Measurements from ENCODE around the gene NFATC2IP. TPM values are rescaled to one million over a fixed set of nuclear protein-coding genes. Genes with fewer than 3 reads are reported as not detected.

NFATC2IP gene
- total RNA-seq, 4 donors from 2014 or later, result 26.4 to 65.3 (median 35.1) TPM

DNA sequence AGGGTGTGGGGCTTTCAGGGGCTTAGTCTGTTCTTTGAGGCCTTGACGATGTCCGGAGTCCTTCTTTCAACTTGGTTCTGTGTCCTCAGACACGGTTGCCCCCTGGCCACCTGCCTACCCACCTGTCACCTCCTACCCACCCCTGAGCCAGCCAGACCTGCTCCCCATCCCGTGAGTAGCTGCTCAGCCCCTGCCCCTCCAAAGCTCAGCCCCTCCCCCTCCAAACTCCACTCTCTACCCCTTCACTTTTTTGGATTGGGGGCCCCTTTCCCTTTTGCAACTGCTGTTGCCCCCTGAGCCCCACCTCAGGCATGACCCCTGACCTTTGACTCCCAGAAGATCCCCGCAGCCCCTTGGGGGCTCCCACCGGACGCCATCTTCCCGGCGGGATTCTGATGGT lies 35.3 kb downstream of the NFATC2IP start:
- H3K27me3 ChIP-seq, result no peaks in the 10 kb centered on the region
- no peak for TF ChIP-seq POLR2A (IDR thresholded peaks at IDR 0.05)
- no peaks in the 10 kb centered on the region for H3K9me3 ChIP-seq
- H3K36me3 ChIP-seq, result peaks cover 86% of the 10 kb centered on the region
- no peak overlapping the region for H3K27ac ChIP-seq
- no peaks in the 10 kb centered on the region for H3K4me1 ChIP-seq
- no peak for DNase-seq (ENCODE audit: low spot score in 2 of 2)
- 81% methylated on average over 9 of the region's 9 CpGs for WGBS
- H3K4me3 ChIP-seq, result peak overlapping the region; percentile 31

DNA sequence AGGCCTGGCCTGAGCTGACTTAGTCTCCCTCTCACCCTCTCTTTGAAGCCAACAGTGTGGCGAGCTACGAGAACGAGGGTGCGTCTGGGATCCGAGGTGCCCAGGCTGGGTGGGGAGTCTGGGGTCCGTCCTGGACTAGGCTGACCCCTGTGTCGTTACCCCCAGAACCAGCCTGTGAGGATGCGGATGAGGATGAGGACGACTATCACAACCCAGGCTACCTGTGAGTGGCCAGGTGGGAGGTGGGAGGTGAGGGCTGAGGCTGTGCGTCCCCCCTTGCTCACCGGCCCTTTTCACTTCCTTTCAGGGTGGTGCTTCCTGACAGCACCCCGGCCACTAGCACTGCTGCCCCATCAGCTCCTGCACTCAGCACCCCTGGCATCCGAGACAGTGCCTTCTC lies 35.8 kb downstream of the NFATC2IP start:
- Histone ChIP-seq H3K9me3 (no peaks in the 10 kb centered on the region), H3K4me1 (no peaks in the 10 kb centered on the region), H3K27ac (no peak overlapping the region), H3K36me3 (peaks cover 81% of the 10 kb centered on the region), H3K27me3 (no peaks in the 10 kb centered on the region), H3K4me3 (peak overlapping the region; percentile 31)
- no peak for DNase-seq (ENCODE audit: low spot score in 2 of 2)
- 93% methylated on average over 13 of the region's 13 CpGs for WGBS
- TF ChIP-seq POLR2A (IDR thresholded peaks at IDR 0.05), result no peak
- TF ChIP-seq, protein P1, sequence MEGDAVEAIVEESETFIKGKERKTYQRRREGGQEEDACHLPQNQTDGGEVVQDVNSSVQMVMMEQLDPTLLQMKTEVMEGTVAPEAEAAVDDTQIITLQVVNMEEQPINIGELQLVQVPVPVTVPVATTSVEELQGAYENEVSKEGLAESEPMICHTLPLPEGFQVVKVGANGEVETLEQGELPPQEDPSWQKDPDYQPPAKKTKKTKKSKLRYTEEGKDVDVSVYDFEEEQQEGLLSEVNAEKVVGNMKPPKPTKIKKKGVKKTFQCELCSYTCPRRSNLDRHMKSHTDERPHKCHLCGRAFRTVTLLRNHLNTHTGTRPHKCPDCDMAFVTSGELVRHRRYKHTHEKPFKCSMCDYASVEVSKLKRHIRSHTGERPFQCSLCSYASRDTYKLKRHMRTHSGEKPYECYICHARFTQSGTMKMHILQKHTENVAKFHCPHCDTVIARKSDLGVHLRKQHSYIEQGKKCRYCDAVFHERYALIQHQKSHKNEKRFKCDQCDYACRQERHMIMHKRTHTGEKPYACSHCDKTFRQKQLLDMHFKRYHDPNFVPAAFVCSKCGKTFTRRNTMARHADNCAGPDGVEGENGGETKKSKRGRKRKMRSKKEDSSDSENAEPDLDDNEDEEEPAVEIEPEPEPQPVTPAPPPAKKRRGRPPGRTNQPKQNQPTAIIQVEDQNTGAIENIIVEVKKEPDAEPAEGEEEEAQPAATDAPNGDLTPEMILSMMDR (IDR thresholded peaks at IDR 0.05), result no peak
- TF ChIP-seq POLR2AphosphoS5 (IDR thresholded peaks at IDR 0.05), result no peak
- TF ChIP-seq EP300 (IDR thresholded peaks at IDR 0.05), result no peak

DNA sequence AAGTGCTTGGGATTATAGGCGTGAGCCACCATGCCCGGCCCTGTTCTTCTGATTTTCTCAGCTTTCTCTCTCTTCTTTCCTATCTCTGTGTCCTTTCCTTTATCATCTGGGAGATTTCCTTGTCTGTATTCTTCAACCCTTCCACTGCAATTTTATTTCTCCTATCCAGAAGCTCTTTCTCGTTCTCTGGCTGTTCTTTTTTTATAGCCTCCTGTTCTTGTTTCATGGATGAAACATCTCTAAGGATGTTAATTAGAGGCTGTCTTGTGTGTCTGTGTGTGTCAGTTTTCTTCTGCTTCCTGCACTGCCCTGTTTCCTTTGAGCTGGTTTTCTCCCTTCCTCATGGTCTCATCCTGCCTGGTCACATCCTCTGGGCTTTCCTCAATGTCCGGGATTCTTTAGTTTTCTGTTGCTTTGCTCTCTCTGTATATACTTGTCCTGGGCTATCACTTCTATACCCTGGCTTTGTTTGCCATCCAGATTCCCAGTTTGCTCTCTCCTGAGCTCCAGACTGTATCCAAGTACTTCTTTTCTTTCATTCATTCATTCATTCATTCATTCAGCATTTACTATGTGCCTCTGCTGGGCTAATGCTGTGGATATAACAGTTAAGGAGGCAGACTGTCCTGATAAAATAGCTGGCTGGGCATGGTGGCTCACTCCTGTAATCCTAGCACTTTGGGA lies 36.6 kb downstream of the NFATC2IP start:
- DNase-seq (ENCODE audit: low spot score in 2 of 2), result no peak
- H3K36me3 ChIP-seq, result peaks cover 73% of the 10 kb centered on the region
- 95% methylated on average over 4 of the region's 4 CpGs for WGBS
- H3K27ac ChIP-seq, result no peak overlapping the region
- no peaks in the 10 kb centered on the region for H3K27me3 ChIP-seq
- H3K9me3 ChIP-seq, result no peaks in the 10 kb centered on the region
- H3K4me3 ChIP-seq, result no peak overlapping the region
- TF ChIP-seq, protein P1 (IDR thresholded peaks at IDR 0.05), result no peak
- TF ChIP-seq POLR2AphosphoS5 (IDR thresholded peaks at IDR 0.05) (no peak), POLR2A (IDR thresholded peaks at IDR 0.05) (no peak), EP300 (IDR thresholded peaks at IDR 0.05) (no peak)
- H3K4me1 ChIP-seq, result no peaks in the 10 kb centered on the region

DNA sequence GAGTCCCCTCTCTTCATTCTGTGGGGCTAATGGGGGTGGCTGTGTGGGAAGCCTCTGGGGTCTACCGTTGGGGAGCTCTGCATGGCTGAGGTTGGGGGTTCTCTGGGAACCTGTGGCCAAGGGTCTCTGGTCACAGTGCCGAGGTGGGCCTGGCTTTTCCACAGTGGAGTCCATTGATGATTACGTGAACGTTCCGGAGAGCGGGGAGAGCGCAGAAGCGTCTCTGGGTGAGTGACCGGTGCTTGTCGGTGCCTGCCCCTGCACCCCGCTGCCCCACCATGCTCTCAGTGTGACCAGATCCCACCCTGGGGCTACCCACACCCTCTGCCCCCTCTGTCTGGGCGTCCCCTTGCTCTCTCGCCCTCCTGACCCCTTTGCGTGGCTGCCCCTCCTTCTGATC lies 38.6 kb downstream of the NFATC2IP start:
- Histone ChIP-seq H3K4me1 (no peaks in the 10 kb centered on the region), H3K9me3 (no peaks in the 10 kb centered on the region), H3K27ac (no peak overlapping the region), H3K36me3 (peaks cover 53% of the 10 kb centered on the region), H3K4me3 (no peak overlapping the region), H3K27me3 (no peaks in the 10 kb centered on the region)
- WGBS, result 95% methylated on average over 13 of the region's 14 CpGs
- no peak for DNase-seq (ENCODE audit: low spot score in 2 of 2)
- TF ChIP-seq, protein P1 (IDR thresholded peaks at IDR 0.05), result no peak
- no peak for TF ChIP-seq EP300 (IDR thresholded peaks at IDR 0.05)
- TF ChIP-seq POLR2AphosphoS5 (IDR thresholded peaks at IDR 0.05), result no peak
- no peak for TF ChIP-seq POLR2A (IDR thresholded peaks at IDR 0.05)

DNA sequence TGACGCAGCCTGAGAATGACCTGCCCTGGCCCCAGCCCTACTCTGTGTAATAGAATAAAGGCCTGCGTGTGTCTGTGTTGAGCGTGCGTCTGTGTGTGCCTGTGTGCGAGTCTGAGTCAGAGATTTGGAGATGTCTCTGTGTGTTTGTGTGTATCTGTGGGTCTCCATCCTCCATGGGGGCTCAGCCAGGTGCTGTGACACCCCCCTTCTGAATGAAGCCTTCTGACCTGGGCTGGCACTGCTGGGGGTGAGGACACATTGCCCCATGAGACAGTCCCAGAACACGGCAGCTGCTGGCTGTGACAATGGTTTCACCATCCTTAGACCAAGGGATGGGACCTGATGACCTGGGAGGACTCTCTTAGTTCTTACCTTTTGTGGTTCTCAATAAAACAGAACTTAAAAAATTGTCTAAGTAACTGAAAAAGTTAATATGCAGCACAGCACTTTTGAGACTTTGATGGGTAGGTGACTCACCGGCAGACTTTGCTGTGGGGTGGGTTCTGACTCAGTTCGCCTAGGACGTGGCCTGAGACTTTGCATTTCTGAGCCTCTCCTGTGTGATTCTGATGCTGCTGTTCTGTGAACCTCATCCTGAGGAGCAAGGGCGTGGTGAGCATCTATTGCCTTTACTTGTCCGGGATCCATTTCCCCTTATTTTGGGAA lies 39.8 kb downstream of the NFATC2IP start:
- DNase-seq (ENCODE audit: low spot score in 2 of 2), result no peak
- peaks cover 41% of the 10 kb centered on the region for H3K36me3 ChIP-seq
- TF ChIP-seq POLR2AphosphoS5 (IDR thresholded peaks at IDR 0.05) (no peak), POLR2A (IDR thresholded peaks at IDR 0.05) (no peak), EP300 (IDR thresholded peaks at IDR 0.05) (no peak)
- TF ChIP-seq, protein P1 (IDR thresholded peaks at IDR 0.05), result no peak
- H3K9me3 ChIP-seq, result no peaks in the 10 kb centered on the region
- no peaks in the 10 kb centered on the region for H3K4me1 ChIP-seq
- H3K27me3 ChIP-seq, result no peaks in the 10 kb centered on the region
- H3K4me3 ChIP-seq, result no peak overlapping the region
- 79% methylated on average over 11 of the region's 11 CpGs for WGBS
- H3K27ac ChIP-seq, result no peak overlapping the region

Measured in suprapubic skin (tissue), 4 donors.